HG02623 (cell line): ENCODE results near the gene GZF1.

Source experiments
- ATAC-seq: cut with Tn5 transposase; IDR thresholded peaks from one replicate; pipeline ENCODE4 v1.9.1; 2021; ENCODE audit warnings: moderate library complexity; ENCODE audit not compliant: unreplicated experiment

The GZF1 gene

GRCh38 chr20:23361476-23362391 lies at the start of gene GZF1:
TSS of gene GZF1 (plus strand) at chr20:23362182. CDS start at chr20:23364384, 2,202 bp downstream.
- ATAC-seq: peak; percentile 66

DNA sequence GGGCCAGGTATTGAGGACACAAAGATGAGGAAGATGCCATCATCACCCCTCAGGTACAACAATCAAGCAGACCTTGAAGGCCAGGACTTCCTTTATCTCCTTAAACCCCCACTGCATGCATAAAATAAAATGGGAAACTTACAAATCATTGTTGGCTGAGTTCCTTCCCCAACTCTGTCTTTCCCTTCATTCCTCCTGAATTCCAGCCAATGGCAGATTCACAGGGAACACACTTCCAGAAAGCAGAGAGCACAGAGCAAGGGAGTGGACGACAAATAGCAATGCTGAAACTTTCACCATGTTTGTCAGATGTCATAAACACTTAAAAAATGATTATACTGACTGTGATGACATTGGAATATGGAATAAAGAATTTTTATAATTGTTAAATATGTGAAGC lies 48.7 kb upstream of the GZF1 start:
- no peak for ATAC-seq

DNA sequence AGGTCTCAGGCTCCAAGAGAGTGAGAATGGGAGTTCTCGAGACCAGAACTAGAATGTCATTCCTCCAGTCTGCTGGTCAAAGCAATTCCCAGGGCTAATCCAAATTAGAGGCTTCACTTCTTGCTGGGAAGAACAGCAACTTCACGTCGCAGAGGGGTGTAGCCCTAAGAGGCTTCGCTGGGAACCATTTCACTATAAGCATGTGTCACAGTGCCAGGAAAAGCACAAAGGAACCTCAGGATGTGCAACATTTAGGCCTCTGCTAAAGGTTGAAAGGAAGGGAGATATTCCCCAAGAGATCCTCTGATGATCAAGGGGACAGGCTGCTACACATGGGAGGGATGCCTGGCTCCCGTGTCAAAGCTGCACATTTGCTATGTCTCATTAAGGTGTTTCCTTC lies 47.3 kb upstream of the GZF1 start:
- no peak for ATAC-seq

DNA sequence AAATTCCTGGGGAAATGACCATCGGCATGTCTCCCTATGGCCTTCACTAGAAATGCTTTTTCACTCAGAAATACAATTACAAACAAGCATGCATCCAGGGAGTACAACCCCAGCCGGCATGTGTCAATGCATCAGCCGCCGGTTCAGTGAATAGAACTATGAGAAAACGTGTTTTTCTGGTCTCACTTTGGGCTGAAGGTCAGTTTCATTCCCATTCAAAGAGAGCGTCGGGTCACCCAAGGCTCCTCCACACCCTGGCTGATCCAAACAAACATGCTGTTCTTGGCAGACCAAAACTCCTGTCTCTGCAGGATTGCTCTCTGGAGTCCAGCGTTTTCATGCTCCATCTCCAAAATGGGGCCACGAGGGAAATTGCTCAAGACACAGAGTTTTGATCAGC lies 46.9 kb upstream of the GZF1 start:
- ATAC-seq: no peak

- no peak for ATAC-seq
These were observed 45.4 kb upstream of the GZF1 start for GRCh38 chr20:23316626-23317025.

DNA sequence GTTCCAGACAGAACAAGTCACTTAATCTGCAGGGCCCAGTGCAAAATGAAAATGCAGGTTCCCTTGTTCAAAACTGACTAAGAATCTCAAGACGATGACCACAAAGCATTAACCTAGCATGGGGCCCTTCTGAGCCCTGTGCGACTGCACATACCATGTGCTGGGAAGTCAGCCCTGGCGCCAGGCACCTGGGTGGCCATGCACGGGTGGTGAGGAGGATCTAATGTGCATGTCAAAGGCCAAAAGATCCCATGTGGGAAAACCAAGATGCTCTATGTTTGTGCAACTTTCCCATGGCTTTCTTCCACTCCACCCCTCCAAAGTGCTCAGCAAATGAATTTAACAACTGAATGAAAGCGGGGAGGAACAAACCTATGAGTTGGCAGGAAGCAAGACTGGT lies 44.9 kb upstream of the GZF1 start:
- ATAC-seq: no peak

DNA sequence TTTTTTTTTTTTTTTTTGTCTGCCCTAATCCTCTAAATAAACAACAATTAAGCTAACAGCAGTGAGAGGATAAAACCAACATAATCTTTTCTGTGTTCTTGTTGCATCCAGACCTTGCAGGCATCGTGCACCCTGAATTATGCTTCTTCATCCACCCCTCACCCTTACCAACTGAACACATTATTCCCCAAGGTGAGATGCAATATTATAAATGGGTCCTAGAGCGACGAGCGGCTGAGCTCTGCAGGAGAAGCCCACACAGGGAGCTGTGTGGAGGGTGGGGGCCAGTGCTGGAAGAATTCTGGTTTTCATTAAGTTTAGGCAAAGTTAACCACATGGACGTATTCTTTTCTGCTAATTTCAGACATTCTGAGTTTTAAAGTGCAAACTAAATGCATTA lies 43.6 kb upstream of the GZF1 start:
- ATAC-seq: no peak

DNA sequence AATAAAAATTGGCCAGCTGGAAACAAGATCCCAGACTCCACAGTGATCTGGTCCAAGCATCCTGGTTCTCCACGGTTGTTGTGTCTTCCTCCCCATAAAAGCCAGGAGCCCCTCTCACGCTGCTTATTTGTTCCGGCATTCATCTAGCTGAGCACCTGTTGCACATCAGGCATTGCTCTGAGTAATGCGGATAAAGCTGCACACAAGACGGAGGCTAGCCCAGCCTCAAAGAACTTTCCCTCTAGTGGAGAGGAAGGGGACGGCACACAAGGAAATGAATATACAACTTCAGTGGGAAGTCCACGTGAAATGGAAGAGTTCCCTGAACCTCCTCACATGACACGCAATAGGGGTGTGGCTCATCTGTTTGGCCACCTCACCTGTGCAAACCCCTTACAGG lies 41.7 kb upstream of the GZF1 start:
- ATAC-seq: no peak

DNA sequence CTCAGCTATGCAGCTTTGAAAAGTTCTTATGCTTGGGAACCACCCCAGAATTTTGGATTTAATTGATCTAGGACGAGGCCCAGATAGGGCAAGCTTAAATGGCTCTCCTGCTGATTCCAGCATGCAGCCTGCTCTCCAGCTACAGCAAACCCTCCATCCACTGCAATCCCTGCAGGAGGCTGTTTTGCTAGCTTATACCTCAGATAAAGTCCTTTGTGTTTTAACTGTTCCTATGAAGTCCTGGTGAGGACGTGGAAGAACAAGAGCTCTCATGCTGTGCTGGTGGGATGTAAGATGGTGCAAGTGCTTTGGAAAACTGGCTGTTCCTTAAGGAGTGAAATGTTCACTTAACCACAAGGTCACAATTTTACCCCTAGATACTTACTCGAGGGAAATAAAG lies 36.9 kb upstream of the GZF1 start:
- ATAC-seq: no peak

DNA sequence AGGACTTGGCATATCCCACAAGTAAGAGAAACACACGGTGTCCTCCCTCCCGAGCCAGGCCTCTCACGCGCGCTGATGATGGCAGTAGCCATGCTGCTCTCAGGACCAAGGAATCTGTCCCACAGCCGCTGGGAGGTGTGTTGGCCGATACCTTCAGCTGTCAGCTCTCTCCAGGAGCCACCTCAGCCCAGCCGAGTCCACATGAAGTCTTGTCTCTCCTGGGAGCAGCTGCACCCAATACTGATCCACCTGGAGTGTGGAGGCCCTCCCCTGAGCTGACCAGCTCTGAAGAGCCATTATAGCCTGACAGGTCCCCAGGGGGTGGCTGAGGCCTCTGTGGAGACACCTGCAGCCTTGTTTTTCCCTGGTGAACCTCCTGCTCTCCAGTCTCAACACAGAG lies 35.2 kb upstream of the GZF1 start:
- ATAC-seq: no peak

GRCh38 chr20:23327617-23328333 lies 34.2 kb upstream of the GZF1 start:
- ATAC-seq: no peak

DNA sequence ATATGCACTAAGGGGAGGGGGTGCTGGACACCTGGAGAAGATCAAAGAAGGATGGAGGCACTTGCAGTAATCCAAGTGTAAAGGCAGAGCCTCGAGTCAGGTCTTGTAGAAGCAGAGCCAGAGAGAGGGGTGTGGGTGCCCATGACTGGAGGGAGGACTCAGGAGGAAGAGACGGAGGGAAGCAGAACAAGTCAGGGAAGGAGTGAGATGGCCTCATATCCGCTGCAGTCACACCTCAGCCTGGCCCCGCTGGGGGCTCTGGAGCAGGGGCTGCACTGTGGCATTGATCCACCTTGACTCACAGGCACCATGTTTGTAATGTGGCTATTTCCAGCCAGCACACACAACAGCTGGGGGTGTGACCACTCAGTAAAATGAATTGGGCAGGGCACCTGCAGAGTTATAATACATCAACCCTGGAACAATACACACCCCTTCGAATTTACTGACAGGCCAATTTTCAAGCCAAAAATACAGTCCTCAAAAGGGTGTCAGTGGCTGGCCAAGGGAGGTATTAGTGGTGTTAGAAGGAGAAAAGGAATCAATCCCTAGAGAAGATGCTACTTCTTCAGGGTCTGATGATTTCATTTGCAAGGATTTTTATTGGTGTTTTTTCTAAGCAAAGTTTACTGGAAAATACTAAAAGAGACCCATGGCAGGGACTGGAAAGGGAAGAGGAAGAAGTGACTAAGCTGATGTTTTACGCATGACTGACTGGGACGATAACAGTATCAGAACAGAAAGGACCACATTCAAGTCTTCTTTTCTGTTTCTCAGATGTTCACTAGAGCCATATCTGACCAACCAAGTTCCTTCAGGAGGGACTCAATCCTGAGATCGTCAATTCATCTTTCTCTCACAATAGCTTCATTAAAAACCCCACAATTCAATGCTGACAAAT lies 30.3 kb upstream of the GZF1 start:
- no peak for ATAC-seq

DNA sequence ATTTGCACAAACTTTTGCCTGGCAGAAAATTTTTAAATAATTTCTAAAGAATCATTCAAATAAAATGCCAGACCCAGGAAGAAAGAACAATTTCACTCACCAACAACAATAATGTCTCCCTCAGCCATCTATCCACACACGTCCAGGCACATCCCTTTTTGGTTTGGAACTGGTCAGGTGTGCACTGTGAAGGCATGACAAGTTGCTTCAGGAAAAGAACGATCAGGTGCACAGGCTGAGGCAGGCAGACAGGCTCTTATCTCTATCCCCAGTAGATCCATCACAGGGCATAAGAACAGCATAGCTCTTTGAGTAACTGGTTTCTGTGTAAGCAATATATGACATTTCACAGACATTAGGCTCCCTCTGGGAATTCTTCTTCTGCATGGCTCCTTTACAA lies 29.5 kb upstream of the GZF1 start:
- no peak for ATAC-seq

- no peak for ATAC-seq
These were observed 27.9 kb upstream of the GZF1 start for GRCh38 chr20:23334111-23334510.

DNA sequence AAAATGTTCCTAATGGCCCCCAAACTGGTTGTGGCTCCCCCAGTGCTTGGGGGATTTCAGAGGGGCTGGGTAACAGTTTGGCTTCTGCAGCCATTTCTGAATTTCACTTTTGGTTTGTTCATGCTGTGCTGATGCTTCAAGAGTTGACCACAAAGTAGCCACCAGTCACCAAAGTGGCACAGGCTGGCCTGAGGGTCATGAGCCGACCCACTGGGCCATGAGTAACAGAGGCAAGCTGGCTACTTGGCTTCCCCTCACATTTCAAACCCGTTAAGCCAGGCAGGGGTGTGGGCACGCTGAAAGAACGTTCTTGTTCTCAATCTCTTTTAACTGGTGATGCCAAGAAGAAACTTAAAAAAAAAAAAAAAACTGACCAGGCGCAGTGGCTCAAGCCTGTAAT lies 26.5 kb upstream of the GZF1 start:
- ATAC-seq: no peak

DNA sequence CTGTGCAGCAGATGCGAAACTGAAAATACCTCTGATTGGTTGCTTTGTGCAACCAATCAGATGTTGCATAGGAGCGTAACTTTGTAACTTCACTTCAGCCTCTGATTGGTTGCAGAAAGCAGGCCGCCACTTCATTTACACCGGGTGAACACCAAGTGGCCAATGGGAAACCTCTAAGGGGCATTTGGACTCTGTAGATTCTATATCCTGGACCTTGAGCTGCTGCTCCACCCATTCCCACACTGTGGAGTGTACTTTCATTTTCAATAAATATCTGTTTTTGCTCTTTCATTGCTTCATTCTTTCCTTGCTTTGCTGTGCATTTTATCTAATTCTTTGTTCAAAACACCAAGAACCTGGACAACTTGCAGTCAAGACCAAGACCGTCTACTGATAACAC lies 25.5 kb upstream of the GZF1 start:
- no peak for ATAC-seq

GRCh38 chr20:23337312-23337711 lies 24.7 kb upstream of the GZF1 start:
- no peak for ATAC-seq

- no peak for ATAC-seq
These were observed 22.0 kb upstream of the GZF1 start for GRCh38 chr20:23339986-23340385.

DNA sequence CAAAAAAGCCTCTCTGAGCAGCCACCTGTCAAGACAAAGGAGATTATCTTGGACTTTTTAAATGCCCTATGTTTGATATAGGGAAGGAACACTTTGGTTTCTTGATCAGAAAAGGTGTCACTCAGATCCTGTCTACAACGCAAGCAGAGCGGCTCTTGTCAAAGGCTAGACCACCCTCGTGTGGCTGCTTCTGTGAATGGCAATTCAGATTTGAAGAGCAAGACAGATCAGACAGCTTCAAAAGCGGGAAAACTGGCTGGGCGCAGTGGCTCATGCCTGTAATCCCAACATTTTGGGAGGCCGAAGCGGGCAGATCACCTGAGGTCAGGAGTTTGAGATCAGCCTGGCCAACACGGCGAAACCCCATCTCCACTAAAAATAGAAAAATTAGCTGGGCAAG lies 21.5 kb upstream of the GZF1 start:
- ATAC-seq: no peak

DNA sequence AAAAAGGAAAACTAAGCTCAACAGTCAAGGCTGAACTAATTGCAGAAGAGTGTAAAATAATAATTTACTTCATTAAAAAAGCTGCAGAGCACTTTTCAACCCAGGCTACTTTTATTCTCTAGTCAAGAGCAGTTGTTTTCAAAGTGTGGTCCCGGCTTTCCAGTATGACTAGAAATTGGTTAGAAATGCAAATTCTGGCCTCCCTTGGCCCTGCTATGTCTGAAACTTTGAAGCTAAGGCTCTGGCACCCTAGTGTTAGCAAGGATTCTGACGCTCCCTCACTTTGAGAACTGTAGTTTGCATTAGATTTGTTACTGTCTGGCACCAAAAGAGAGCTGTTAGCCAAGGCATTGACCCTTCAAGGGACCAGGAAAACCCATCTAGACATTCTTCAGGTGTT lies 20.9 kb upstream of the GZF1 start:
- no peak for ATAC-seq

DNA sequence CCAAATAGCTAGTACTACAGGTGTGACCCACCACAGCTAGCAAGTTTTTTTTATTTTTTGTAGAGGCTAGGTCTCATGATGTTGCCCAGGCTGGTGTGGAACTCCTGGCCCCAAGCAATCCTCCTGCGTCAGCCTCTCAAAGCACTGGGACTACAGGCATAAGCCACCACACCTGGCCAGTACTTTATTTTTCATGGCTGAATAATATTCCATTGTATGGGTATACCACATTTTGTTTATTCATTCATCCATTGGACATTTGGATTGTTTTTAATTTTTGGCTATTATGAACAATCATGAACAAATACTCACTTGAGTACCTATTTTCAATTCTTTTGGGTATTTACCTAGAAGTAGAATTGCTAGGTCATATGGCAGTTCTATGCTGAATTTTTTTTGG lies 18.4 kb upstream of the GZF1 start:
- ATAC-seq: no peak
